ENCODE results near the gene C4A. TPM values are rescaled to one million over a fixed set of nuclear protein-coding genes. Genes with fewer than 3 reads are reported as not detected.
A peak's percentile ranks its signal among the peaks of the same experiment; 100 is the strongest.

Gene C4A
- total and polyA plus RNA-seq, 2 of the 13 experiments (the other 11 are each of a cell fraction or from before 2014, with no cell fraction given) = 165 to 478 TPM

DNA sequence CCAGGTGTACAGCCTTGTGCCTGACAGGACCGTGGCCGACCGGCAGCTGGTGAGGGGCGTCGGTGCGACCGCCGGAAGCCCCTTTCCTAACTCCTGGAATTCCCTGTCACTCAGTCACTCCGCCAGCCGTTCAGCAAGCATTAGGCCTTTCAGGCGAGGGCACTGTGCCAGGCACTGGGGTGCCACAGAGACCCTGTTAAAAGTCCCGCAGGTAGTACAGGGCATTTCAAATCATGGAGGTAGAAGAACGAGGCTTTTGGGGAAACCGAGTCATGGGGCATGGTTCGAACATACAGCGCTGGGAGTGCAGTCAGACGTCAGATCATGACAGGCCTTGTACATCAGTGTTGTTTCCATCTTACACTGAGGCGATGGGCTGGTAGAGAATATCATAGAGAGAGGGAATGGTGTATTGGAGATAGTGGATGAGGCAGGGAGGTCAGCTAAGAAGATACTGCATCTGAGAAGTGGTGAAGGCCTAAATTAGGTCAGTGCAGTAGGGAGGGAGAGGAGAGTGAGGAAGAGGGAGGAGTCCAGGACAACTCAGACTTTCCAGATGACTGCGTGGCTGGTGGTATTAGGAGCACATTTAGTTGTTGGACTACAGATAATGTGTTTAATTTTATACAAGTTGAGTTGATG is 9.0 kb upstream of the C4A start (continued):
- no peak for TF ChIP-seq MLLT10 (CRISPR knock-in tag; IDR thresholded peaks at IDR 0.05)
- TF ChIP-seq, protein P1, sequence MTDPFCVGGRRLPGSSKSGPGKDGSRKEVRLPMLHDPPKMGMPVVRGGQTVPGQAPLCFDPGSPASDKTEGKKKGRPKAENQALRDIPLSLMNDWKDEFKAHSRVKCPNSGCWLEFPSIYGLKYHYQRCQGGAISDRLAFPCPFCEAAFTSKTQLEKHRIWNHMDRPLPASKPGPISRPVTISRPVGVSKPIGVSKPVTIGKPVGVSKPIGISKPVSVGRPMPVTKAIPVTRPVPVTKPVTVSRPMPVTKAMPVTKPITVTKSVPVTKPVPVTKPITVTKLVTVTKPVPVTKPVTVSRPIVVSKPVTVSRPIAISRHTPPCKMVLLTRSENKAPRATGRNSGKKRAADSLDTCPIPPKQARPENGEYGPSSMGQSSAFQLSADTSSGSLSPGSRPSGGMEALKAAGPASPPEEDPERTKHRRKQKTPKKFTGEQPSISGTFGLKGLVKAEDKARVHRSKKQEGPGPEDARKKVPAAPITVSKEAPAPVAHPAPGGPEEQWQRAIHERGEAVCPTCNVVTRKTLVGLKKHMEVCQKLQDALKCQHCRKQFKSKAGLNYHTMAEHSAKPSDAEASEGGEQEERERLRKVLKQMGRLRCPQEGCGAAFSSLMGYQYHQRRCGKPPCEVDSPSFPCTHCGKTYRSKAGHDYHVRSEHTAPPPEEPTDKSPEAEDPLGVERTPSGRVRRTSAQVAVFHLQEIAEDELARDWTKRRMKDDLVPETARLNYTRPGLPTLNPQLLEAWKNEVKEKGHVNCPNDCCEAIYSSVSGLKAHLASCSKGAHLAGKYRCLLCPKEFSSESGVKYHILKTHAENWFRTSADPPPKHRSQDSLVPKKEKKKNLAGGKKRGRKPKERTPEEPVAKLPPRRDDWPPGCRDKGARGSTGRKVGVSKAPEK (CRISPR knock-in tag; IDR thresholded peaks at IDR 0.05; ENCODE audit: borderline replicate concordance) = peak; percentile 65; the same call in 1 of the 2 replicates
- no peak for TF ChIP-seq SRSF1 (optimal IDR thresholded peaks at IDR 0.05; ENCODE audit: low read depth, low read length)
- TF ChIP-seq SMYD3 (CRISPR knock-in tag; IDR thresholded peaks at IDR 0.05) = no peak
- TF ChIP-seq, protein P2, sequence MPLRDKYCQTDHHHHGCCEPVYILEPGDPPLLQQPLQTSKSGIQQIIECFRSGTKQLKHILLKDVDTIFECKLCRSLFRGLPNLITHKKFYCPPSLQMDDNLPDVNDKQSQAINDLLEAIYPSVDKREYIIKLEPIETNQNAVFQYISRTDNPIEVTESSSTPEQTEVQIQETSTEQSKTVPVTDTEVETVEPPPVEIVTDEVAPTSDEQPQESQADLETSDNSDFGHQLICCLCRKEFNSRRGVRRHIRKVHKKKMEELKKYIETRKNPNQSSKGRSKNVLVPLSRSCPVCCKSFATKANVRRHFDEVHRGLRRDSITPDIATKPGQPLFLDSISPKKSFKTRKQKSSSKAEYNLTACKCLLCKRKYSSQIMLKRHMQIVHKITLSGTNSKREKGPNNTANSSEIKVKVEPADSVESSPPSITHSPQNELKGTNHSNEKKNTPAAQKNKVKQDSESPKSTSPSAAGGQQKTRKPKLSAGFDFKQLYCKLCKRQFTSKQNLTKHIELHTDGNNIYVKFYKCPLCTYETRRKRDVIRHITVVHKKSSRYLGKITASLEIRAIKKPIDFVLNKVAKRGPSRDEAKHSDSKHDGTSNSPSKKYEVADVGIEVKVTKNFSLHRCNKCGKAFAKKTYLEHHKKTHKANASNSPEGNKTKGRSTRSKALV (CRISPR knock-in tag; IDR thresholded peaks at IDR 0.05) = no peak
- TF ChIP-seq CEBPG (CRISPR knock-in tag; IDR thresholded peaks at IDR 0.05) = no peak
- TF ChIP-seq ZNF746 (CRISPR knock-in tag; IDR thresholded peaks at IDR 0.05) = 0 out of 2 replicates have a peak, but pooled peaks have one; percentile 2
- TF ChIP-seq ZNF691 (CRISPR knock-in tag; IDR thresholded peaks at IDR 0.05; ENCODE audit: borderline replicate concordance, low read depth) = 0 out of 2 replicates have a peak, but pooled peaks have one; percentile 16
- TF ChIP-seq ZBTB20 (CRISPR knock-in tag; IDR thresholded peaks at IDR 0.05; ENCODE audit: borderline replicate concordance, low read depth) = peak; percentile 88
- TF ChIP-seq ZBTB7A (CRISPR knock-in tag; IDR thresholded peaks at IDR 0.05) = peak; percentile 48; the same call in 1 of the 2 replicates
- TF ChIP-seq FOXM1 (CRISPR knock-in tag; IDR thresholded peaks at IDR 0.05) = no peak
- no peak for TF ChIP-seq CERS6 (CRISPR knock-in tag; IDR thresholded peaks at IDR 0.05)
- 0 out of 2 replicates have a peak, but pooled peaks have one; percentile 19 for TF ChIP-seq ZNF556 (CRISPR knock-in tag; IDR thresholded peaks at IDR 0.05; ENCODE audit: borderline replicate concordance)
- TF ChIP-seq, protein P3, sequence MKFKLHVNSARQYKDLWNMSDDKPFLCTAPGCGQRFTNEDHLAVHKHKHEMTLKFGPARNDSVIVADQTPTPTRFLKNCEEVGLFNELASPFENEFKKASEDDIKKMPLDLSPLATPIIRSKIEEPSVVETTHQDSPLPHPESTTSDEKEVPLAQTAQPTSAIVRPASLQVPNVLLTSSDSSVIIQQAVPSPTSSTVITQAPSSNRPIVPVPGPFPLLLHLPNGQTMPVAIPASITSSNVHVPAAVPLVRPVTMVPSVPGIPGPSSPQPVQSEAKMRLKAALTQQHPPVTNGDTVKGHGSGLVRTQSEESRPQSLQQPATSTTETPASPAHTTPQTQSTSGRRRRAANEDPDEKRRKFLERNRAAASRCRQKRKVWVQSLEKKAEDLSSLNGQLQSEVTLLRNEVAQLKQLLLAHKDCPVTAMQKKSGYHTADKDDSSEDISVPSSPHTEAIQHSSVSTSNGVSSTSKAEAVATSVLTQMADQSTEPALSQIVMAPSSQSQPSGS (CRISPR knock-in tag; IDR thresholded peaks at IDR 0.05) = no peak
- TF ChIP-seq E2F5 (CRISPR knock-in tag; conservative IDR thresholded peaks at IDR 0.05) = no peak
- no peak for TF ChIP-seq RELA (CRISPR knock-in tag; IDR thresholded peaks at IDR 0.05)
- peak; percentile 65; the same call in 1 of the 2 replicates for TF ChIP-seq ZNF768 (CRISPR knock-in tag; IDR thresholded peaks at IDR 0.05)

Measured in HepG2 (cell line).